T-cell (primary cell): ENCODE measurements around the gene ATP6AP1. TPM values are rescaled to one million over a fixed set of nuclear protein-coding genes. Genes with fewer than 3 reads are reported as not detected.

Source experiments
- total RNA-seq, 35 experiments: library from RNA in 6 of 35; stranded (reverse) in 6 of 35; fragments of 120-200 nt in 1 of 35; gene quantifications; one replicate each; pipeline versions ENCODE4 v1.2.1 to v1.2.4 and lab custom pipeline; 2013 to 2026

Gene ATP6AP1
- total RNA-seq, 5 donors from 2014 or later (not counting 1 experiment from before 2014, with no cell fraction given) = 37.9 to 56.8 (median 53.6) TPM

Other genes with a start within 250 kb of the ATP6AP1 start
- gene OPN1MW, start 246.1 kb upstream of the ATP6AP1 start, total RNA-seq = not detected
- not detected for gene OPN1MW2, start 208.9 kb upstream of the ATP6AP1 start, total RNA-seq
- not detected for gene OPN1MW3, start 171.1 kb upstream of the ATP6AP1 start, total RNA-seq
- gene TEX28, start 133.6 kb upstream of the ATP6AP1 start, total RNA-seq = not detected
- gene TKTL1, start 132.9 kb upstream of the ATP6AP1 start, total RNA-seq = 1 to 10 TPM in 4 of 5 donors, under 1 TPM in 1; 0.60 to 5.5 (median 1.3) TPM
- 1,000 to 10,000 TPM in 4 of 5 donors, 100 to 1,000 TPM in 1; 893 to 1,483 (median 1,268) TPM for gene FLNA, start 54.0 kb upstream of the ATP6AP1 start, total RNA-seq
- 100 to 1,000 TPM in 2 of 5 donors, 10 to 100 TPM in 3; 73.4 to 136 (median 80.4) TPM for gene EMD, start 49.4 kb upstream of the ATP6AP1 start, total RNA-seq
- gene RPL10, start 30.3 kb upstream of the ATP6AP1 start, total RNA-seq = 1,000 to 10,000 TPM; 5,175 to 6,006 (median 5,765) TPM
- gene DNASE1L1, start 19.4 kb upstream of the ATP6AP1 start, total RNA-seq = 10 to 100 TPM; 22.6 to 31.3 (median 25.5) TPM
- 100 to 1,000 TPM in 3 of 5 donors, 10 to 100 TPM in 2; 89.8 to 144 (median 129) TPM for gene TAFAZZIN, start 17.1 kb upstream of the ATP6AP1 start, total RNA-seq
- gene GDI1, start 8.5 kb downstream of the ATP6AP1 start, total RNA-seq = 100 to 1,000 TPM; 117 to 208 (median 182) TPM
- gene FAM50A, start 15.5 kb downstream of the ATP6AP1 start, total RNA-seq = 10 to 100 TPM; 34.9 to 60.5 (median 51.9) TPM
- 10 to 100 TPM; 48.1 to 87.0 (median 72.9) TPM for gene PLXNA3, start 29.6 kb downstream of the ATP6AP1 start, total RNA-seq
- 10 to 100 TPM; 12.7 to 25.4 (median 23.5) TPM for gene LAGE3, start 50.6 kb downstream of the ATP6AP1 start, total RNA-seq
- 10 to 100 TPM; 13.1 to 44.1 (median 39.6) TPM for gene UBL4A, start 57.9 kb downstream of the ATP6AP1 start, total RNA-seq
- gene SLC10A3, start 62.0 kb downstream of the ATP6AP1 start, total RNA-seq = 10 to 100 TPM; 15.6 to 31.3 (median 25.9) TPM
- 10 to 100 TPM; 33.9 to 67.6 (median 57.8) TPM for gene FAM3A, start 87.6 kb downstream of the ATP6AP1 start, total RNA-seq
- 10 to 100 TPM; 46.0 to 59.5 (median 52.4) TPM for gene G6PD, start 118.2 kb downstream of the ATP6AP1 start, total RNA-seq
- 10 to 100 TPM; 32.4 to 59.1 (median 54.0) TPM for gene IKBKG, start 118.9 kb downstream of the ATP6AP1 start, total RNA-seq
- gene CTAG1A, start 156.5 kb downstream of the ATP6AP1 start, total RNA-seq = not detected
- gene CTAG1B, start 190.6 kb downstream of the ATP6AP1 start, total RNA-seq = not detected
- gene CTAG2, start 224.9 kb downstream of the ATP6AP1 start, total RNA-seq = 1 to 10 TPM in 1 of 5 donors, not detected in 4; 3.4 TPM